SK-N-SH (cell line): ENCODE measurements around the gene ATP8B3.

Source experiments
- MXI1 ChIP-seq: IDR thresholded peaks from 2 replicates; pipeline ENCODE4 v1.6.1; 2012; ENCODE audit warnings: mild to moderate bottlenecking, low read depth, low read length, improper control_type of control experiment
- TF ChIP-seq, protein P1 (sequence below): fragments of 200-600 bp; sonication (generic); IDR thresholded peaks from 2 replicates; pipeline ENCODE4 v1.6.1; 2017; ENCODE audit warnings: antibody characterized with exemption, mild to moderate bottlenecking, moderate library complexity

DNA sequence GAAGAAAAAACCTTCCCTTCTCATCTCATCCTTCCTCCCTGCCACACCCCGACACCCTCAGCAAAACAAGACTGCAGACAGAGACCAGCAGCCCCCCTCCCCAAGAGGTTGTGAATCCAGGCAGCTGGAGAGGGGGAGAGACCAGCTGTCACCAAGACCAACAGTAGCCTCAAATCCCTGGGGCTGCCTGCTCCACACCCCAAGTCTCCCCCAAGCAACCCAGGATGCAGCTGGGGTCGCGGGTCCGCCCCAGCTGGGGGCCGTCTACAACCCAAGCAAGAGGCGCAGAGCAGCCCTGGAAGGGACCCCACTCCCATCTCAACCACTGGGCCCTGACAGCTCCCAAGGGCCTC lies 44.2 kb upstream of the ATP8B3 start:
- TF ChIP-seq, protein P1, sequence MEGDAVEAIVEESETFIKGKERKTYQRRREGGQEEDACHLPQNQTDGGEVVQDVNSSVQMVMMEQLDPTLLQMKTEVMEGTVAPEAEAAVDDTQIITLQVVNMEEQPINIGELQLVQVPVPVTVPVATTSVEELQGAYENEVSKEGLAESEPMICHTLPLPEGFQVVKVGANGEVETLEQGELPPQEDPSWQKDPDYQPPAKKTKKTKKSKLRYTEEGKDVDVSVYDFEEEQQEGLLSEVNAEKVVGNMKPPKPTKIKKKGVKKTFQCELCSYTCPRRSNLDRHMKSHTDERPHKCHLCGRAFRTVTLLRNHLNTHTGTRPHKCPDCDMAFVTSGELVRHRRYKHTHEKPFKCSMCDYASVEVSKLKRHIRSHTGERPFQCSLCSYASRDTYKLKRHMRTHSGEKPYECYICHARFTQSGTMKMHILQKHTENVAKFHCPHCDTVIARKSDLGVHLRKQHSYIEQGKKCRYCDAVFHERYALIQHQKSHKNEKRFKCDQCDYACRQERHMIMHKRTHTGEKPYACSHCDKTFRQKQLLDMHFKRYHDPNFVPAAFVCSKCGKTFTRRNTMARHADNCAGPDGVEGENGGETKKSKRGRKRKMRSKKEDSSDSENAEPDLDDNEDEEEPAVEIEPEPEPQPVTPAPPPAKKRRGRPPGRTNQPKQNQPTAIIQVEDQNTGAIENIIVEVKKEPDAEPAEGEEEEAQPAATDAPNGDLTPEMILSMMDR, result no peak
- no peak for TF ChIP-seq MXI1
